ENCODE data around the gene GRM5.

Gene GRM5

DNA sequence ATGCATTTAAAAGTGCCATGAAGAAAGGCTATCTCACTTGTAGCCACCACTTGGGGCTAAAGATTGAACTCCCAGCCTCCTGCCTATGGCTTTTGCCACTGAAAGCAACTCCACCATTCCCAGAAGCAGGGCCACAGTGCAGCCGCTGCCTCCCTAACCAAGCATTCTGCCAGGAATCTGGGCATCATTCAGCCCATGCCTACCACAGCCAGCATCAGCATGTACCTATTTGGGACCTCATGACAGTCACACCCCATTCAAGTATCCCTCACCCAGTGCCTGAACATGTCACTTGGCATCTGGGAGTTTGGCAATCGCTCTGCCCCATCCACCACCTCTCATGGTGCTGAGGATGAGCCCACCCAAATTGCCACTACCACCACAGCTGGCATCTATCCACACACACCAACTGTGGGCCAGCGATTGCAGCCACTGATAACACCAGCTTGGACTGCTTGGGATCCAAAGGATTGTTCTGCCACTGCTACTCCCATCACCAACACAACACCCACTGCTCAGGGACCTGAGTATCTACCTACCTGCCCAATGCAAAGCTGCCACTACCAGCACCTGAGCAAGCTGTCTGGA lies 234.4 kb downstream of the GRM5 start:
- no peak for DNase-seq (ENCODE audit: low read depth)

DNA sequence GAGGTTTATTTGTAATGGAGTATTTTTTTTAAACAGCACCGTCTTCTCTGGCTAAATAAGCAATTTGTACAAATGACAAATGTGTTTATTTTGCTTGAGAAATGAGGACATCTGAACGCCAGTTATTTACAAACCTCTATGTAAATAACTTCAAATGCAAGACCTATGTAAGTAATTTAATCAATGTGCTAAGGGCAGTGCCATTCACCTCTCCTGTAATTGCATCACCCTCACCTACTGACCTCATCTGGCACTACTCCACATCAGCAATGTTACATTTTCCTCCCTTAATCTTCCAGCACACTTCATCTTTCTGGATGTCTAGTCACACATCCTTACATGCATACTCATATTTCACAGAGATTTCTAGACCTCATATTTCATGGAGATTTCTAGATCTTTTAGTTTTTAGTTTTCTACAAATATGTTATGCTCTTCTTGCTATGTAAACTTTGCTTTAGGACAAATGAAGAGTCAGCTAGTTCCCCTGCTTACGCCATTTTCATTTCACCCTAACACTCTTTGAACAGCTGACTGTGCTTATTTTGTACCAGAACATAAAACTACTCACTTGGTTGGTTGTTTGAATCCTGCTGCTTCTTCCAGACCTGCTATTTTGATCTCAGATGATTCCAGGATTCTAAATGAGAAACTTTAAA lies 238.6 kb downstream of the GRM5 start:
- no peak for DNase-seq (ENCODE audit: low read depth)

DNA sequence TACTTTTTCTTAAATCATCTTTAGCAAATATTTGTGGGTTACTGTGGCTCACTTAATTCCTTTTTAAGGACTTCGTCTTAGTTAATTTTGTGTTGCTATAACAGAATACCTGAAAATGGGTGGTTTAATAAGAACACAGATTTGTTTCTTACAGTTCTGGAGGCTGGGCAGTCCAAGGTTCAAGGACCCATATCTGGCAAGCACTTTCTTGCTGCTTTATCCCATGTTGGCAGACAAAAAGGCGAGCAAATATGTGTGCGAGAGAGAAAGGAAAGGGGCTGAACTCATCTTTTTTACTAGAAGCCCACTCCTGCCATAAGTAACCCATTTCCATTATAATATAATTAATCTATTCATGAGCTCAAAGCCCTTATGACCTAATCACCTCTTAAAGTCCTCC lies 246.2 kb downstream of the GRM5 start:
- no peak for DNase-seq (ENCODE audit: low read depth)

DNA sequence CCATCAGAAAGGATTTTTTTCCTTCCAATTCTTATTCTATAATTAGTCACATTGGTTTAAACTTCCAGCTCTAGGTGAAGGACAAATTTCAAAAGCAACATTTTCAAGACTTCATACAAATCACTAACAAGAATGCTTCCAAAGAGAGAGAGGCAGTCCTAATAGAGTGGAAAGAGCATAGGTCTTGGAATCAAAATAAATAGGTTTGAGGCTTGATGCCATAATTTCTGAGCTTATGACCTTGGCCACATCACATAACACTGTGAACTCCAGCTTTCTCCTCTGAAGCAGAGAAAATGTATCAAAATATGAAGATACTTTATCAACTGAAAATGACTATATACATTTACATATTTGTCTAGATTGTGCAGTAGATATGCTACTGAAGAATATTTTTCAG lies 246.8 kb downstream of the GRM5 start:
- DNase-seq (ENCODE audit: low read depth): no peak

DNA sequence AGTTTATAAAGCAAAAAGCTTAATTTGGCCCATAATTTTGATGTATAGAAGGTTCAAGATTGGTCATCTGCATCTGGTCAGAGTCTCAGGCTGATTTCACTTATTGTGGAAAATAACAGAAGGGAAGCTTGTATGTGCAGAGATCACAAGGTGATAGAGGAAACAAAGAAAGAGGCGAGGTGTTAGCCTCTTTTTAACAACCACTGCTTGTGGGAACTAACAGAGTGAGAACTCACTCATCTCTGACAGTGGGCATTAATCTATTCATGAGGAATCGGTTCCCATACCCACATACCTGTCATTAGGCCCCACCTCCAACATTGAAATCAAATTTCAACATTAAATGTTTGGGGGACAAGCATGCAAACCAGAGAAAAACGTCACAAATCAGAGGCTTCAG lies 250.3 kb downstream of the GRM5 start:
- no peak for DNase-seq (ENCODE audit: low read depth)

DNA sequence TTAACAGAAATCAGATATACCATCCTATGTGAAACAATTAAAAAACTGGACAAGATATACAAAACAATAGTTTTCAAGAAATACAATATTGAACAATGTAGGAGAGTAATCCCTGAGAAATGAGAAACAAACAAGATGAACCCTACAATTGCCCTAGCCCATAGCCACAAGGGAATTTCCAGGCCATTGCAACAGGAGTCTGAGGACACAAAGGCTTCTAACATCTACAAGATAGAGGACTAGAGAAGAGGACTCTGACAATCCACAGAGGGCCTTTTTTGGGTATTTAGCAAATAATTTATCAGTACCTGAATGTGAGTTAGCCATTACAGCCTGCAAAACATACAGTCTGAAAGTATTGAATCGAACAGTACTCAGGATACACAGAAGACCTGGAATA lies 251.7 kb downstream of the GRM5 start:
- DNase-seq (ENCODE audit: low read depth): no peak

DNA sequence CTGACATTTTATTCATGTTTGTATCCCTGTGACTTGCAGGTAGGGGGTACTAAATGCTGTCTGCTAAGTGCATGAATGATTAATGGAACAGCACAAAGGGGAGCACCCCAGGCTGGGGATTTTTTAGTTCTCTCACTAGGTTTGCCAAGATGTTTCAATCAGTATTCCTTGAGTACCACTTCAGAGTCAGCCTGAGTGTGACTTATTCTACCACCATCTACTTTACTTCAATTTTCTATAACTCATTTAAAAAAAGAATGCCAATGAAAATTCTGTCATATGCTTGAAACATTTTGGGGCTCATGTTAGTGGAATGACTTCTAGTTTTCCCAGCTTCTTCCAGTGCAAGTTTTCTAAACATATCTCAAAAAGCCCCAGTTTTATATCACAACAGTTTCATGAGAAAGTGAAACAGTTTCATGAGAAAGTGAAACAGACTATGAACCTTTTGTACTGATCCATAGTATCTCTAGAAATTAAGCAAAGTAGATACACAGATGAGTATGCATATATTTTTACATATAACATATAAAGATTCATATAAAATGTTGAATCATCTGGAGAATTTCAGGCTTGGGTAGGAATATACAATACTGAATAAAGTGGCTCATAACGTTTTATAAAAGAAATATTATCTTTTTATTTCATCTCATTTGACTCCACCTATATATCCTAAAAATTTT lies 252.4 kb downstream of the GRM5 start:
- DNase-seq (ENCODE audit: low read depth): no peak

DNA sequence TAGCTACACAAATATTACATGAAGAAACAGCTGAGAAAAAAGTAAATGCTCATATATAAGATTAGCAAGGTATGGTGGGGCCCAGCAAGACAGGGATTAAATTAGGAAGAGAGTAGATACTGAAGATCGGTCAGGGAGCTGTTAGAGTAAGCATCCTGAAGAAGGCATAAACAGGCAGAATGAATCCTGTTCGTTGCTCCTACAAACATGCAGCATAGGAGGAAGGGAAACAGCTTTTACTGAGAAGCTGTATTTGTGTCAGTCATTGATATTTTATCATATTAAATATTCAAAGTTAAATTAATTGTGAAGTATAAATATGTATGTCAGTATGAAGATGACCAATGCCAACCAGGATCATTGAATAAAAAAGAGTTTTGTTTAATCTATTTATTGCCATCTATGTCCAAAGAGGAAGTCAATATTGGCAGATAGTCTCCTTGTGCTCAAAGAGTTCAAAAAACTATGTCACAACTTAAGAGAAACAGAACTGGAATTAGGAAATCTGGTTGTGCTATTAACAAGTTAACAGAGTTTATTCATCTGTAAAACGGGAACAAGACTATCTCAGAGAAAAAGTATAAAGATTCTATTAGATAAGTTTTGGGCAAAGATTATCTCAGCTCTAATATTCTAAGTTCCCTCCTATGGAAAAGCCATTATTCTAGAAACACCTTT lies 255.2 kb downstream of the GRM5 start:
- no peak for DNase-seq (ENCODE audit: low read depth)

DNA sequence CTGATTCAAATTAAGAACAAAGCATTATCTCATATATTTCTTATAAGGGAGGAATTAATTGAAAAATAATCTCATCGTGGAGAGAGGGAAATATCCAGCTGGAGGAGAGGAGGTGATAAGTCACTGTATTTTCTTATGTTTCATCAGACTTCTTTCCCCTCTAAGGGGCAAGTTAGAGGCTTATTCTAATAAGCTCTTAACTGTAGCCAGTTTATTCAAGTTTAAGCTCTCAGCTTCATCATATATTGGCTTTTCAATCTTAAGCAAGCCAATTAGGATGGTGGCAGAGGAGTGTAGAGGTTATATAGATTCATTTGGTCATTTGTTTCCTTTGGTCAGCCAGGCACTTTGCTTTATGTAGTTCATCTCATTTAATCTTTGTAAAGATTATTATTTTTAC lies 256.7 kb downstream of the GRM5 start:
- no peak for DNase-seq (ENCODE audit: low read depth)

DNA sequence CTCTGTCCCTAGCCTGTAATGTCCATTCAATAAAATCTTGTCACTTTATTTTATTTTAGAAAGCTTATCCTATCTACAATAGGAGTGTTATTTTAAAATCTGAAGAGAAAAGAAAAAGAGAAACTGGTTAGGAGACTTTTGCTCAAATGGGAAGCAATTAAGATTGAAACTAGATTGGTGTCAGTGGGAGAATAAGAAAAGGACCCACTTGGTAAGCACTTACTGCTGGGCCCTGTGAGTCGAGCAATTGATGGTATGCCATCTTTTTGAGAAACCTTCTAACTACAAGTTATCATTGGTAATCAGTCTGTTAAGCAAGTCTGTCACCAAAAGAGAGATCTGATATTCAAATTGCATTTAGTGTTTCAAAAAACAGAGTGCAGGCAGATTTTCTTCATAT lies 258.4 kb downstream of the GRM5 start:
- no peak for DNase-seq (ENCODE audit: low read depth)

DNA sequence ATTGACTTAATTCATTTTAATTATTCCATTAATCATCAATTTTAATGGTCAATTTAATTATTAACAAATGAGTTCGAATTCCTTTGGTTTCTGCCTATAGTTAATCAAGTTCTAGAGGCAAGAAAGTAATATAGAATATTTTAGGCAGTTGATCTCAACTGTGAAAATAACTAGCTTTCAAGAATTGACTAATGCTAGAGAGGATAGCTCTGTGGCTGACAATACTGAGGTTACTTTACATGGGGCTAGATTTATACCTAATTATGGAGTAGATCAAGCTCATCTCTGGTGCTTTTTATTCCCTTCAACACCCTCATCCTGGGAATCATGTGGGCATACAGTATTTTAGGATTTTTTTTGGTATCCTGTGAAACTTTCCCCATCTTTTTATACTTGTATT lies 259.4 kb downstream of the GRM5 start:
- no peak for DNase-seq (ENCODE audit: low read depth)

DNA sequence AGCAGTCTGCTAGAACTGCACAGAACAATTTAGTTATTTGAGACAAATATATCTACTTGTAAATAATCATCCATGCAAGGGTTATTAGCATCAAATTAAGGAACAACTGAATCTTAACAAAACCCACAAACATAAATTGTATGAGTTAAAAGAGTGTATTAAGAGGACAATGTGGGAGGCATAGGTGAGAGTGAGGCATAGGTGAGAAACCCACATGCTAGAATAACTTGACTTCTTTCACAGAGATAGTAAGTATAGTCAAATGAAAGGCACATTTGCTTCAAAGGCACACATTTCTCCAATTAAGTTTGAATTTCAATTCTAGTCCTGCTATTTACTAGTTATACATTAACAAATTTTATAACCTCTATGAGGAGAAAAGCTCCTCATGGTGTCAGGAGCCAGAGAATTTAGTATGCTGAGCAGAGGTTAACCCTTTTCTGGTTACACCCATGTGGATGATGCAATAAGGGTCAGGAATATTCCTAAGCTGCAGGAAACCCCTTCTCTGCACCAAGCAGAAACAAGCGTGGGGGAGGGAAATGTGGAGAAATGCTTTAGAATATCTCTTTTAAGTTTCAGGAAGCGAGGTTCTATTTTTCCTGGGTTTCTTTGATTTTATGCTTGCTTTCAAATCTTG lies 264.2 kb downstream of the GRM5 start:
- no peak for DNase-seq (ENCODE audit: low read depth)

DNA sequence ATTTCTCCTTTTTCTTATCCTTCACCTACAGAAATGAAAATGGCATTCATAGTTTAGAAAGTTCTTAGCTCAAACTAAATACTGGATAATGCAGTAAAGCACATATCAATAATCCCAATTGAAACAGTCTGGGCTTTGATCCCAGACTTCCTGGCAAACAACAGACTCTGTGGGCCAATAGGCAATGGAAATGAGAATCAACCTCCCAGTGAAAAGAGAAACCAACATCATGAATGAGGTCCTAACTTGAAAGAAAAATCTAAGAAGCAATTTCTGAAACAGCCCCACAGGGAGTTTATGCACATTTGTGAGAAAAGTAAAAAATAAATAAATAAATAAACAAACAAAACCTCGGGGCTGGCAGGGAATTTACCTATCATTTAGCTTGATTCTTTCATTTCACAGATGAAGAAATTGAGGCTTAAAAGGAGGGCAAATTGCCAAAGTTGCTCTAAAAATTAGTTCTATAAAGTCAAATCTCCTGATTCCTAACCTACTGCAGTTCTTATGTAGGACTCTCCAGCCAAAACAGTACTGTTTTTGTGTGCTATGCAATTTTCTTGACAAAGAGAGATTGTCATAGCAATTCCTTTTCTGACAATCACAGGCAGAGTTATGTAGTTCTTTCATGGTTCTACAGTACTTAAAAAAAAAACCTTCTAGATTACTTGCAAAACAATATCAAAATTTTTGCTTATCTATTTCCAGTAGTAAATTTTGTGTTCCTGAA lies 265.8 kb downstream of the GRM5 start:
- DNase-seq (ENCODE audit: low read depth): no peak

DNA sequence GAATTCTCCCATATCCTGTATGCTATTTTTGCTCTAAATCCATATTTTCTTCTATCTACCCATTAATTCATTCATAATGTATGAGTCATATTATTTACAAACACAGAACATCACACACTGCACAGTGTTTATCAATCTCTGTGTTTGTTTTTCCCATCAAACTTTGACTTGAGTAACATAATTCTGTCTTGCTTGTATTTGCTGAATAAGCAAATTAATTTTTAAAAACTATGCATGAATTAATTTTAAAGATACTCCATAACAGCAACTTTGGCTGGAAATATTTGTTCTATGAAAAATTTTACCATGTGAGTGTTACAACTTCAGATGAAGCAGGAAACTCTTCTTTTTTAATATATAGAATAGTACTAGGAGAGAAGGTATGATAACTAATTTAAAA lies 275.6 kb downstream of the GRM5 start:
- DNase-seq (ENCODE audit: low read depth): no peak

DNA sequence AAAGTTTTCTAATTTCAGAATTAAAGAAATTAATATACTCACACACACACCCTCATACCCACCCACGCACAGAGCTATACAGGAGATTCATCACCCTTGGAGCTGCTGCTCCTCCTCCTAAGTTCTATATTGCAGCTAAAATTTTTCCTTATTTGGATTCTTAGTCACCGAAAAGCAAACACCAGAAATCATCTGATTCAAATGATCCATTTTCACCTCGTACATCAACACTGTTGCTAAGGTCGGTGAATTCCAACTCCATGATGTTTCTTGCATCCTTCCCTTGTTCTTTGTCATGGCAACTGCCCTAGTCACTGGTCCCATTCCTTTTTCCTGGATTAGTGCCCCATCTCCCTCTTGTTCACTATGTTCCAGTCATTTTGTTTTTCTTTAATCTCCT lies 286.2 kb downstream of the GRM5 start:
- DNase-seq (ENCODE audit: low read depth): no peak

DNA sequence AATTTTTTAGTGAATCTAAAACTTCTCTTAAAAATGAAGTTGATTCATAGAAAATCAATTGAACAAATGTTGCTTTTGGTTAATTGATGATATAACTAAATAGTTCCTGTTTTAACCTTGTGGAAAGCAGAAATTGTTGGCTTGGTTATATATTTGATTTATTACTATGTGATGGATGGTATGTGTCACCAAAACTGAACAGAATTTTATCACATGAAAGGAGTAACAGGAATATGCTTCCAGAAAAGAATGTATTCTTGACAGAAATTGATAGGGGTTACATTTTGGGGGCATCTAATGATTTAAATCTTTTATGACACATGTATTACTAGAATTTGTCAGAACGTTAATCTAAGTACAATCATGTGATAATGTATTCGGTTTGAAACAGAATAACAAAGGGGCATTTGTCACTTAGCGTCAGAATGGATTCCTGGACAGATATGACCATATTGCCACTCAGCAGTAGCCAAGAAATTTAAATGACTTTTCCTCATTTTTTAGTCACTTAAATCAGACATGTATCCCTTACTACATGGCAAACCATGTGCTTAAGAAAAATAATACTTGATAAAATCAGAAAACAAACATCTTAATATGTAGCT lies 295.2 kb downstream of the GRM5 start:
- no peak for DNase-seq (ENCODE audit: low read depth)

DNA sequence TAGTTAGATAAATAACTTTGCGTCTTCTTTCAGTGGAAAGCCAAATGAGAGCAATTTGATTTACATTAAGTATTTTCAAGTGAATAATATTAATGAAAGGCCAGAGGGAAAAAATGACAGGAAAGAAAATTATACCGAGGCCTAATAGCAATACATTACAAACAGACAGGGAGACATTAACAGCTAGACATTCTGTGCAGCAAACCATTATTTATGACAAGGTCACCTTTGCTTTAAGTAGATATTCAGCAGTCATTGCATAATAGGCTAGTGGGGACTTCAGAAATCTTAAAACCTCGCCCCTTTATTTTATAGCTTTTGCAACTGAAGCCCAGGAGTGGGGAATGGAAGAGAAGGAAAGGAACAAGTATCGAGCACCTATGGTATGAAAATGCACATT lies 321.6 kb downstream of the GRM5 start:
- no peak for DNase-seq (ENCODE audit: low read depth)

DNA sequence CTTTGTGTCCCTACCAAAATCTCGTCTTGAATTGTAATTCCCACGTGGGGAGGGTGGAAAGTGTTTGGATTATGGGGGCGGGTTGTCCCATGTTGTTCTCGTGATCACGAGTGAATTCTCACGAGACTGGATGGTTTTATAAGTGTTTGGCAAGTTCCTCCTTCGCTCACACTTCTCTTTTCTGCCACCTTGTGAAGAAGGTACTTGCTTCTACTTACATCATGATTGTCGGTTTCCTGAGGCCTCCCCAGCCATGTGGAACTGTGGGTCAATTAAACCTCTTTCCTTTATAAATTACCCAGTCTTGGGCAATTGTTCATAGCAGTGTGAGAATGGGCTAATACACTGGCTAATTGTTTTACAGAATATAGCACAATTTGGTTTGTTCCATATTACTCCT lies 326.3 kb downstream of the GRM5 start:
- DNase-seq (ENCODE audit: low read depth): no peak

DNA sequence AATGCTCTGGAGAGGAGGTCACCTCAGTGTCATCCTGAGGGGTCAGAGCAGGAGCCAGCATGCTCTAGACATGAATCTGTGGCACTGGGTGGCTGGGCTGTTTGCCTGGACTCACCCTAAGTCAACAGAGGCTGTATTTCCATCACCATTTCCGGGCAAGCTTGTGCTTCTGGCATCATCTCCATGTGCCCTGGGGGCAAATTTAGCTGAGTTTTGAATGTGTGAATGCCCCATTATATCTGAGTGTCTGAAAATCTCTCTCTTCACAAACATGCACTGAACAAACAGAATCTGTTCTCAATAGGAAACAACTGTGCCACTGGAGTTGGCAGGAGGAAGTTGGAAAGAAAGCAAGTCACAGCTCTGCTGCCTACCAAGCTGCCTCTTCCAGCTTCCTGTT lies 356.2 kb downstream of the GRM5 start:
- no peak for DNase-seq (ENCODE audit: low read depth)

DNA sequence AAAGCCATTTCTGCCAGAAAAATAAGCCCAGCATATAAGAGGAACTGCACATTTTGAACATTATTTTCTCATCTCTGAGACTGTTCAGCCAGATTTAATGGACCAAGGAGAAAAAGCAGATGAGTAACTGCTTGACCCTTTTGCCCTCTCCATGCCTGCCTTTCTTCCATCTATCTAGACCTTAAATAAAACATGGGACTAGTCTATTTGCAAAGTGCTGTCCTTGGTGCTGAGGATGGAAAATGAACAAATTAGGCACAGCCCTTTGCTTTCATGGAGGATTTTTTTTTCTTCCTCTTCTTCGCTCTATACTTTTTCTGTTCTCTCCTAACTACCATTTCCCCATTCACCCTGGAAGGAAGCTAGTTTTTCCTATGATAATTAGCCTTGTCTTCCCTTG lies 361.3 kb downstream of the GRM5 start:
- DNase-seq (ENCODE audit: low read depth): no peak

DNA sequence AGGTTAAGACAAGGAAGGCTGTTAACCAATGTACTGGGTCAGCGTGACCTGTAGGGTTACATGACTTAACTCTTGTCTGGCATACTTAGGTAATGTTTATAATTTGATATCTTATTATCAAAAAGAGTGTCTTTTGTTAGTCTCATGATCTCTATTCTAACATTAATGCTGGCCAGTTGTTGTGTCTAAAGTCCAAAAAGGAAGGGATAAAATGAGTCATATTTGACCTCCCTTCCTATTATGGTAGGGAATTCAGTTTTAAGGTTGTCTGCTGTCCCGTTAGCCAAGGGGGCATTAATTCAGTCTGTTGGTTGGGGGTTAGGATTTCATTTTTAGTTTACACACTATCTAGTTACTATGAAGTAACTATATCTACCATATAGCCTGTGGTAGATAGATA lies 364.0 kb downstream of the GRM5 start:
- DNase-seq (ENCODE audit: low read depth): no peak

DNA sequence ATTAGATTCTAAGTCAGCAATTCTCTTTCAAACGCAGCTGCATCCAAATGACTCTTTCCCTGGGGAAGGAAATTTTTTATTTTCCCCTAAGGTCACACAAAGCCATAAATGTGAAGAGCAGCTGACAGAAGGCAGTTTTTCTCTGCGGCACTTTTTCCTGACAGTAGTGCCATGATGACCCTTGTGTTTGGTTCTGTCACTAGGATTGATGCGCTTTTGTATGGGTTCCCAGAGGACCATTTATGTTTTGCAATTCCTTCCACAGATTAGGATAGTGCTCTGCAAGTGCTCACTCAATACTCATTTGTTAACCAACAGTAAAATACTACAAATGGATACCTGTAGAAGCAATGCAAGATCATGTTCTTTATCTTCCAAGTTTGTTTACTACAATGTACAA lies 368.6 kb downstream of the GRM5 start:
- no peak for DNase-seq (ENCODE audit: low read depth)
